SW 1271 (cell line): ENCODE results near the gene EVA1B.

ENCODE experiments used
- DNase-seq, 2 experiments: peaks; one replicate each; lab custom pipeline; 2025; lab: John Stamatoyannopoulos, UW

The EVA1B gene, protein sequence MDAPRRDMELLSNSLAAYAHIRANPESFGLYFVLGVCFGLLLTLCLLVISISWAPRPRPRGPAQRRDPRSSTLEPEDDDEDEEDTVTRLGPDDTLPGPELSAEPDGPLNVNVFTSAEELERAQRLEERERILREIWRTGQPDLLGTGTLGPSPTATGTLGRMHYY

DNA sequence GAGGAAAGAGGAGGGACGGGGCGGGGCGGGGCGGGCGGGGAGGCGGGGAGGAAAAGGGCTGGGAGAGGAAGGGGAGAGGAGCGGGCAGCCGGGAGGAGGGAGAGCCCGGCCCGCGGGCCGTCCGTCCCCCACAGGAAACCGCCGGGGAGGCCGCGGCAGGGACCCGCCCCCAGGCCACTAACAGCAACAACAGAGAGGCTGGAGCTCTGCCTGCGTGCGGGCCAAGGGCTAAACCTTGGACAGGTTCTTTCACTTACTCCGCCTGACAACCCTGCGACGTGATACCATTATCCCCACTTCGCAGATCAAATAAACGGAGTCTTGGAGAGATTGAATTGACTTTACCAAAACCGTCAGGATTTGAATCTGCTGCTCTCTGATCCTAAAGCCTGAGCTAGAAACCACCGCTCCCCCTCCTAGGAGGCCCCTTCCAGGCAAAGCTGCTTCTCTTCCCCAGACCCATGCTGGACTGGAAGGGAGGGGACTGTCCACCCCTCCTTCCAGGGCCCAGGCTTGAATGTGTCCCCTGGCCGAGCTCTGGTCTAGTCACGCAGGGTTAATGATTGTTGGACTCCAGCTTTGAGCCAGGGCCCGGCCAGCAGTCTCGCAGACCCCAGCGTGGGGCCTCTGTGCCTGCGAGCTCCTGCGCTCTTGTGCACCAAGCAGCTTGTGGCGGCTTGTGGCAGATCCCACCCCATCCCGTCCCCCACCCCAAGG is at the start of gene EVA1B:
Gene EVA1B (minus strand): TSS at position 10 of the 717 bp plus-strand sequence. CDS start 608 bp downstream, outside the sequence.
- peak in 1 of 2 experiments; percentile 29 for DNase-seq

DNA sequence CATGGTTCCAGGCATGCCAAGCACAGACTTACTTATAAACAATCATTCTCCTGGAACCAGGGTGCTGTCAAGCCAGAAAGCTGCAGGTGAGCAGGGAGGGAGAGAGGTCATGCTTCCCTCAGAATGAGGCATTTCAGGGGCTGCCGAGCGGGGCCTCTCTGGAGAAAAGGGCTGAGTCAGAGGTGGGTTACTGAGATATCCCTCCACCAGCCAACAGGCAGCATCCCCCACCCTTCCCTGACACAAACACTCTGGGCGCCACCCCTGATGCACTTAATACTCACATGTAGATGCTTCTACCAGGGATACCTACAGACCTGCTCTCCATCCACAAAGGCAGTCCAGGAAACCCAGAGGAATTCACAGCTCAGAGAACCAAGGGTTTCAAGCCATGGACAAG is 49.2 kb upstream of the EVA1B start:
- DNase-seq: no peak

DNA sequence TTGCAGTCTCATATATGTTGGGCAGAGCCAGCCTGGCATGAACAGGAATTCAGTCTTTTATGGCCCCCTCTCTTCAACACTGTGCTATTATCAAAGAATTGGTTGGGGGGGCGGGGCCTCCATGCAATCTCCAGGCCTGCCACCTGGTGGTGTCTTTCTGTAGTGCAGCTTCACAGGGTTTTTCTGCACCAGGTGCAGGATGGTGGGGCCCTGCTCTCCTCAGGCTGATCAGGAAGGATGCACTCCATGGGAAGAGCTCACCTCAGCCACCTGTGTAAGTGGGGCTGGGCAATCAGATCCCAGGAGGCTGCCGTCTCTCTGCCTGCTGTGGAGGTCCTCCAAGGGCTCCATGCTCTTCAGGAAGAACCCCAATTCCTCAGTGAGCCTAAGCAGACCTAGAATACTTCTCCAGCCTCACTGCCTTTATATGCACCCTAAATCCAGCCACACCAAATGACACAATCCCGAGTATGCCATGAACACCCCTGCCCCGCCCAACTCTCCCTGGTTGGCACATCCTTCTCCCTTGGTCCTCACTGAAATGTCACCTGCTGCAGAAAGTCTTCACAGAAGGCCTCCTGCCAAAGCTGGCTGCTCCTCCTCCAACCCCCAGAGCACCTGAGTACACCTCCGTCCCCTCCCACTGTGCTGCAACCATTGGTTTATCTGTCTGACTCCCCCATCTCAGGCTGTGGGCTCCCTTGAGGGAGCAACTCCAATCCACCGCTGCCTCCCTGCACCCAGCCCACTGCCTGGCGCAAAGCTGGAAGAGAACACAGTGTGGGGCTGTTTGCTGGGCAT is 45.8 kb upstream of the EVA1B start:
- DNase-seq: peak in 1 of 2 experiments; percentile 40

DNA sequence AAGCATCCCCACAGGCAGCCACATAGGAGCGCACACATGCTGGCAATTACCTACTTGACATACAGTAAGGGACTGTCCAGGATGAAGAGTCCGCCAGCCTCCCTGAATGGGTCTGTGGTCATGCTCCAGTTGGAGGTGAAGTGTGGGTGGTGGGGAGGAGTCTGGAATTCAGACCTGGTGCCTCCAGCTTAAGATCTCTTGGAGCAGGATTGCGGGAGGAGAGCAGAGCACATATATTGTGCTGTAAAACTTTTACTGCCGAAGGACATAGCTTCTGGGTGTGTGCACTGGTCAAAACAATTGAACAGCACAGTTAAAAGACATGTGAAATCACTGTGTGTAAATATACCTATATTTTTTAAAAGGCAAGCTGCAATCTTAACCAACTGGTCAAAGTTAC is 44.4 kb upstream of the EVA1B start:
- no peak for DNase-seq

DNA sequence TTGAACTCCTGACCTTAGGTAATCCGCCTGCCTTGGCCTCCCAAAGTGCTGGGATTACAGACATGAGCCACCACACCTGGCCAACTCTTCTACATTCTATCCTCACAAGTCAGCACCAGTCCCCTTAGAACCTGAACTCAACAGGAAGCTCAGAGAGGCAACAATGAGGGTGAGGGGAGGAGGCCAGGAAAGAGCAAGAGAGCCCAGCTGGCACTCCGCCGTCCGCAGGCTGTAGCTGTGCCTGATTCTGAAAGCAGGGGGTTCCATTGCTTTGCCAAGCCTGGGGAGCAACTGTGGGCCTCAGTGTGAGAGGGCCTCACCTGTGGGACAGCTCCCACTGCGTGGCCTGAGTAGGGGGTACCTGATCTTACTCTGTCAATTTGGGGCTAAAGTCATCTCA is 43.6 kb upstream of the EVA1B start:
- DNase-seq: no peak

DNA sequence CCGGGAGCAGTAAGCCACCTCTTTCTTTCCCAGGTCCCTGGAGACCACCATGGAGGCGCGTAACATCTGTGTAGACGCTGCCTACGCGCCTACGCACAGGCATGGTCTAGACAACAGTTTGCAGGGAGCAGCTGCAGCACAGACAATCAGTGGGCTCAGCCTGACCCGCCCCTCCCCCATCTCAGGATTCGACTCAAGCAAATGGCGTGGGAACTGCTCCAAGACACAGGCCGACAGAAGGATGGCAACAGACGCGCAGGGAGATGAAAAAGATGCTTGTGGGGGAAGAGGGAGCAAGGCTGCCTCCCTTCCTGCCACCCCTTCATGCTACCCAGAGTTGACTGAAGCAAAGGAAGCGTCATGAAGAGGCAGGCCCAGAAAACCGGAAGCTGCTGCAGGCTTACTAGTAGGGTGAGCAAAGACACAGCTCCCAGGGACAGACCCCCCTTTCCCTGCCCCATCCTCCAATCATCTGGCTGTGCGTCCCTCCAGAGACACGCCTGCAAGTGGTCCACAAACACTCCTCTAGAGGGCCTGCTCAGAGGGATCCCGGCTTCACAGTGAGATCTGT is 42.7 kb upstream of the EVA1B start:
- no peak for DNase-seq

DNA sequence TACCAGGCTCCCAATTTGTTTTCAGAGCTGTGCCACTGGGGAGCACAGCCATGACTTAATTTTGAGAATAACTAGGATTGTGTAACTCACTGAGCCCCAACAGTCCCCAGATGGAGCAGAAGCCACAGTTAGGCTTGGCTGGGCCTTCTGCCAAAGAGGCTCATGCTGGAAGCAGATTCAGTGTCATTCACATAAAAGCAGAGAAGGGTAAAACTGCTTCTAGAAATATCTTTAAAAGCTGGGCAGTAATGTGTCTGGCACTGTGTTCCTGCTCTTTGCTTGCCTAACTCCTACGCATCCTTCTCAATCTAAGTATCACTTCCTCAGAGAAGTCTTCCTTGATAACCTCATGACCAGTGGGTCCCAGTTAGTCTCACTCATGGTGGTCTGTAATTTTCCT is 41.9 kb upstream of the EVA1B start:
- no peak for DNase-seq

DNA sequence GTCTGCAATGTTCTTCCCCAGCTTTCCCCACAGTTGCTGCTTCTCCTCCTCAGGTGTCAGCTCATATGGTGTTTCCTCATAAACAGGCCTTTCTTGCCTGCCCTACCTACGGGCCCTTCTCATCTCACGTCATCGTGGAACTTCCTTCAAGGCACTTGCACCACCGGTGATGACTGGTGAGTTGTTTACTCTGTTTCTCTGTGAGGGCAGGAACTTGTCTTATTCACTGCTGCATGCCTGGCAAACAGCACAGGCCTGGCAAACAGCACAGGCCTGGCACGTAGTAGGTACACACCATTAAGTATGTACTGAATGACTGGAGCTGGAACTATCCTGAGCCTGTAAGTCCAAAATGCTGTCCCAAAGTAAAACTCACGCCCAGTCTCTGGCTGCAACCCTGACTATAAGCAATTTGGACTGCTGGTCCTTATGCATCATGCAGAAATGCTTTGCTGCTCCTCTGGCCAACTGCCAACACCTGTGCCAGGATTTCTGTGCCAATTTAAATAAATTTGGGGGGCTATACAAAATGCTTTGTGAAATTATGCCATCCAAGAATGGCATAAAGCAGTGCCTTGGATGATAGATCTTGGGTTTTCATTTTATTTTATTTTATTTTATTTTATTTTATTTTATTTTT is 36.6 kb upstream of the EVA1B start:
- DNase-seq: no peak

DNA sequence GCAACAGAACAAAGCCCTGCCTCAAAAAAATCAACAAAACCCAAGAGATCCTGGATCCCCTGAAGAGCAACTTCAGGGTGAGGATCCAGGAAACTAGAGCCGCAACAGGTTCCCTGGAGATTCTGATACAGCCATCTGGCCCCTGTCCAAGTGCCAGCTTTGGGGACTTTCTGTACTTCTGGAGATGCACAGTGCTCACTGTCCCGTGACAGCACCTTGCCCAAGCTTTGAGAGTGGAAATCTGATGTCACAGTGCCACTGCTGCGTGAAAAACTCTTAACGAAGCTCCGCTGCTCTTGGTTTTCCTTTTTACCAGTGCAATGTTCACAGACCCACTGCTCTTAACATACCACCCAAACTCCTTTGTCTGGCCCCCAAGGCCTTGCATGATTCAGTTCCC is 35.9 kb upstream of the EVA1B start:
- DNase-seq: no peak

DNA sequence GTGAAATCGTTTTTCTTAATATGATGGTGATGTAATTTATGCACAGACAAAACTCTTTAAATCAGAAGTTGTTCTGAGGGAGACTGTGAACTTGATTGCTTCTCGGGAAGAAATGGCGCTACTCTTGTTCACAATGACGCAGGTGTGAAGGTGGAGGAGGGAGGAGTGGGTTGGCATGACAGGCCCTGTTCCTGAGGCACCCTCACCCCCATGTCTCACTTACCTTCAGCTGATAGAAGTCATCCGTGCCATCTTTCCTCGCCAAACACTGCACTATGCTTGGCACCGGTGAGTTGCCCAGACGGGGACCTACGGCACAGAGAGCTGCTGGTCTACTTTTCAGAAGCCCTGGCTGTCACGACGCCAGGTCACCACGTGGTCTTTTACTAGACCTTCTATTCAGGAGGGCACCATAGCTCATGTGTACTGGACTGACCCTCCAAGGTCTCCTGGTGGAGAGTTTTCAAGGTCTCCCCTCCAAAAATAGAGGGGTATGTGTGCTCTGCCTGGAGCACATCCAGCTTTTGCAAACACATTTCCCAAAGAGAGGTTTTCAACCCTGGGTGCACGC is 35.2 kb upstream of the EVA1B start:
- DNase-seq: no peak

DNA sequence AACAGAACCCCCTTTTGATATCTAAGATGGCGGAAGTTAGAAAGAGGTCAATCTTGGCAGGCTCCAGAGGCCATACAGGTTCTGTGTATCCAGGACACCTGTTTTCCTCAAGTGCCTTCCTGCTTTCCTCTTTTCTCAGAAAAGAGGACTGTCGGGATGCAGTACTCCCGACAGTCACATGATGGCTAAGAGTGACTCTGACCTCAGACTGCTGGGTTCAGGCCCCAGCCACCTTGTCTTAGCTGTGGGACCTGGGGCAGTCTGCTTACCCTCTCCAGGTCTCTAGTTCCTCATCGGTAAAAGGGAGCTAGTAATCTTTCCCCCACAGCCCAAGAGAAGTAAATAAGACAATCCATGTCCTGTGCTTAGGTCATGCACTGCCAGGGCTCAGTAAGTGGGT is 32.4 kb upstream of the EVA1B start:
- DNase-seq: no peak

DNA sequence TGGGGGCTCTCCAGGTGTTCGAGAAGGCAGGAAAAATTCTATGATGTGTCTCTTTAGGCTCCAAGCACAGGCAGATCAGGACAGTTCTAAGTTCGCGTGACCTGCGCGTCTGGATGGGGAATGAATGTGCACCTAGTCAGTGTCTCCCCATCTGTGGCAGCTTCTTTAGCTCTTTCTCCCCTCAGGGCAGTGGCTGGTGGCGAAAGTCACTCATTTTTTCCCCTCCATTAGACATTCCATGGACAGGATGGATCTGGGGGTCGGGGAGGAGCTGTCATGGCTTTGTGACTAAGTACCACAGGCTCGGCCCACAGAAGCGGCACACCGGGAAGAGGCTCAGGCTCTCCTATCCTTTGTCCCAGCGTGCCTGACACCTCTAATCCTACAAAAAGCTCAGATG is 31.0 kb upstream of the EVA1B start:
- no peak for DNase-seq

DNA sequence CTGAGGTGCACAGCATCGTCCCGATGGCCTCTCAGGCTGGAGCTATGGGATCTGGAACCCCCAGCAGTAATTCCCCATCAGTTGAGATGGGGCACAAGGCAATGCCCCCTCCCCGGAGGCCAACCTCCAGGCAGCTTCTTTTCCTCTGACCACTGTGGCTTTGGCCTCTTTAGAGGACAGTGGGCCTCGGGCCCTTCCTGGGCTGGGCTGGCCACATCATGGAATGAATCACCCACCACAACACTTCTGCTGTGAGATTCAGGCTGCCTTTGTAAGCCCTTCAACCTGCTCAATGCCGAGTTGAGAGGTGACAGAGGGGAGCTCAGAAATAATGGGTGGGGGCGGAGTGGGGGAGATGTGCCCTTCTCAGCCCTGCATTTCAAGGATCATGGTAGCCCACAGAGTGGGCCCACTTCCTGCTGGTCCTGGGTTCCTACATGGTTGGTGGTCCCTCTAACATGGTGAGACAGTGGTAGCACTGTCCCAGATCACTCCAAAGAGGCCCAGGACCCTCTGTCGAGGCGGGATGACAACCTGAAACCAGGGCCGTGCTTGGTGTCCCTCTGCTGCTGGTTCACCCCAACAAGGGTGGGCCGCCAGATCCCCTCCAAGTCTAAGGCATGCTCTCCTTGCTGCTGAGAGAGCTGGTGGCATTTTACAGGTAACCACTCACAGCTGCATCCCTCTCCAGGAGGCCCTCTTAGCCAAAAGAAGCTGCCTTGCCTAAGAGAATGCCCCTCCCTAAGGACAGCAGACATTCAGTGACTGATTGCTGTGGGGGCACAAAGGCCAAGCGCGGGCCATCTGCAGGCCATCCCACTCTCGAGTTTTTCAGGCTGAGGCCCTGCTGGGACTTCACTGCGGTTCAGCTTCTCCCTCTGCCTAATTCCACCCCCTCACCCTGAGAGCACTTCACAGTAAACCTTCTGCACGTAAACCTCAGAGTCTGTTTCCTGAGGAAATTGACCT is 29.7 kb upstream of the EVA1B start:
- peak in 1 of 2 experiments; percentile 48 for DNase-seq

DNA sequence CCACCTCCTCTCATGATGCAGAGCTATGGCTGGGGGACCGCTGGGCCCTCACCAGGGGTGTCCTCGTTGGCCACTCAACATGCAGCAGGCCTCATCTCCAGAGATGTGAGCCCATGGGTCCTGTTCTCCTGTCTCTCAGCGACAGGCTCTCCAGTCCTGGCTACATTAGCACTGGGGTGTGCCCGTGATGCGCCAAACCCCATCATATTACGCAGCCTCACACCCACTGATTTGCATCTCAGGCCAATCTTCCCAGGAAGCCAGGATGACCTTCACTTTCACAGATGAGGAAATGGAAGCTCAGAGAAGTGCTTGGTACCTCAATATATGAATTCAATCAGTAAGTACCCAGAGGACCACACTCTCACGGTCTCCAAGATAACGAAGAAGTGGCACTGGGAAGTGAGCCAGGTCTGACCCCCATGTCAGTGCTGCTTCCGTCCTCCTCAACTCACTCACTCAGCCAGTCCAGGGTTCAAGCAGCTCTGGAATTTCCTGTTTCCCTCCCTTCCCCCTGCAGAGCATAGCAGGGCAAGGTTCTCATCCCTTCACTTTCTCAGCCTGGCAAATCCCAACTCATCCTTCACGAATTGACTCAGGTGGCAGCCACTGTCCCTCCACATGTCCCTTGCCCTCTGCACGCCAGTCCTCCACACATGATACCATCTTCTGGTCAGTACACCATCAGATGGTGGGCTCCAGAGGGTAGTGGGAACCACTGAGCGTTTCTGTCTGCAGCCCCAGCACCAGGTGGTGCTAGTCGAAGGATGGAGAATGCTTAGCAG is 28.9 kb upstream of the EVA1B start:
- peak; percentile 21 to 61 for DNase-seq

DNA sequence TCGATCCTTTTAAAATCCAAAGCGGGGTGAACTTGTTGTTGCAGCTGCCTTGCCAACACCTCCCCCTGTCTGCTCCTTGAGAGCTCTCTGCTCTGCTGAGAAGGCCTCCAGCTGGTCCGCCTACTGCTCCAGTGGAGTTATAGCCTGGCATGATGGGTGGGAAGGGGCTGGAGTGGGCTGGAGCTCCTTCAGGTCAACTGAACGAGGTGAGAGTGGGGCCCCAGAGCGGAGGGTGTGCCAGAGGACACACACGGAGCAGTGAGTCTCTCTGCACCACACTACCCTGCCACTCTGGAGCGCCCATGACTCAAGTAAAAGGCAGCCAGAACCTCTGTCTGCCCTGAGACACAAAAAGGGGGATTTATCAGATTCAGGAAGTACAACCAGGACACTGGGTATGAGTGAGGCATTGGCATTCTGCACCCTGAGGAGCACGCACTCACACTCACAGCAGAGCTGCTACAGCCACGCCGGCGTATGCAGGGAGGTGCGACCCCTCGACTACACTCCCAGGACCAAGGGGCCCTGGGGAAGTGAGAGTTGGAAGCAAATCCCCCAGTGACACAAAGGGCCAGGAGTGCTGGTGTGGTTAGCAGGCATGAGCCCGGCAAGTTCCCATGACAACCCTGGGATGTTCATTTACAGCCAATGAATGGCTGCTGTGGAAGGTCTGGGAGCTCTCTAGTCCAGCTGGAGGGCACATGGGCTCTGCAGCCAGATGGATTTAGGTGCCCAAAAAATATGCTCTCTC is 28.0 kb upstream of the EVA1B start:
- peak; percentile 42 to 62 for DNase-seq

DNA sequence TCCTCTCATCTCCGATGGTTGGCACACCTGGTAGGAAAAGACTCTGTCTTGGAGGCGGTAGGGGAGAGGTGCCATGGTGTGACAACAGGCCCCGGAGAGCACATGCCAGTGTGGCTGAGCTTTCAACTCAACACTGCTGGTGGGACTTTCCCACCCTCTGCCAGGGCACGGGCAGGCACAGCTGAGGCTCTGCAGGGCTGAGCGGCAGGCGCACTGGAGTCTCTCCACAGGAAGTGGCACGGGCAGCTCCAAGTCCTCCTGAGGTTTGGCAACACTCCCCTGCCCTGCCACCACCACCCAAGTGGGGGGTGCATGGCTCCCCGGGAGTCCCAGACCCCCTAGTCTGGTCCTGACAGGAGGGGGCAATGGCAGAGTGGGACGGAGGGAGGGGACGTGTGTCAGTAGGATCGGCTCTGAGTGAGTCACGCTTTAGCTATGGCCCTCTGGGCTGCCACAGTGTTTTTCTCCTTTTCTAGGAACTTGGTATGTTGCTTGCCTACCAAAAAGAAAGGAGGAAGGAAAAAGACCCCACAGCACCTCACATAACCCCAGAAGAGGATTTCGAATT is 27.3 kb upstream of the EVA1B start:
- DNase-seq: peak; percentile 28 to 66

DNA sequence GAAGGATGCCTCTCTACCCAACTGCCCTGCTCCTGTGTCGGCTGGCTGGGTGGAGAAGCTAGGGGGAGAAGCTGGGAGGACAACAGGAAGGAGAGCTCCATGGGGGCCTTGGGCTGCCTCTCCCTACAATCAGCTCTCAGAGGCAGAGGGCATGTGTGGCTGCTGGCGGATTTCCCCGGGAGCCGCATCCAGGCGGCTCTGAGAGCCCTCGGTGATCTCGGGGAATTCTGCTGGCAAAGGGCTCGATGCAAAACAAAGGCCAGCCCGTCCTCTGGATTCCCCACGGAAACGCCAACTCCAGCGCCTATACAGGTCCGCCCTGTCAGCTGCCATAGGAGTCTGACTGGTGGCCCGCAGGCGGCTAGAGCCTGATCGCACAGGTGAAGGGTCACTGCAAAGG is 26.4 kb upstream of the EVA1B start:
- DNase-seq: no peak

DNA sequence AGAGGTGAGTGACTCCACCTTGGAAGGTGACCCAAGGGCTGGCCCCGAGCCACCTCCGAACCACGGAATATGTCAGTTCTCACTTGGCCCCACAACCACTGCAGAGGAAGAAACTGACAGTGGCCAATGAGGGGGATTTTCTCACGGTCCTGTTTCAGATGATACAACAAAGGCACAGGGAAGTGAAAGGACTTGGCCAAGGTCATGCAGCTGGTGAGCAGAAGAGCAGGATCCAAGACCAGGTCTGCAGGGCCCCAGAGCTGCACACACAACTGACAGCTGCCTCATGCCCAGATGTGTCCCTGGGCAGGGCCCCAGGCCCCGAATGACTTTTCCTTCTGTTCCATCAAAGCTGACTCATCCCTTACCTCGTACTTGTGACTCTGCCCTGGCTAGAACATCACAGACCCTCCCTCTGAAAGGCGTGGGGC is 25.8 kb upstream of the EVA1B start:
- no peak for DNase-seq
